ENCODE results near the gene KIF2A.

Gene KIF2A

DNA sequence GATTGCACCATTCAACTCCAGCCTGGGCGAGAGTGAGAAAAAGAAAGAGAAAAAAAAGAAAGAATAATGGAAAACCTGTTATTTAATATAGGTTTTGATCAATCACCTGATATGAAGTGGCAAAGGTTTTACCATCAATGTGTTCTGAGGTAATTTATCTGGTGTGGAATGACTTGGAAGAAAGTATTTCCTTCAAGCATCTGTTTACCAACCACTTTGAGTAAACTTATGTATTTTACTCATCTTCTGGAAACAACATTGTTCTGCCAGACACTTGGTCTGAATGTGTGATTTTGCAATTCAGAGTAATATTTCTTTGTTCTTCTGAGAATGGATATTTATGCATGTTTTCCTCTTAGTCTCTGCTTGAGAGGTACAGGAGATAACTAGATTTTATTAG, 24.3 kb downstream of the KIF2A start:
- no peak for DNase-seq

DNA sequence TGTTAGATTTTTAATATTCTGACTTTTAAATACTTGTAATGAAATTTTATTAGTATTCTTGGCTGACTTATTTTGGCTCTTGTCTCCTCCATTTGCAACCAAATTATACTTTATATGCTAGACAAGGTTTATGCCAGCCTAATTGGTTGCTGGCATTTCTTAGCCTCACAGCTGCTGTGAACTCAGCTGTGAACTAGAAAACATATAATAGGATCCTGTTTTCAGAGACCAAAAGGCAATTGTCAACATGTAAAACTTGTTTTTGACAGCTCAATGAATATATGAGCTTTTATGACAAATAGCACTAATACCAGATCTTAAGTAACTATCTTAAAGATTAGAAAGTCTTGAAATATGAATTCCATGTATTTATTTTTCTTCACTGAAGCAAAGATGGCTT, 25.9 kb downstream of the KIF2A start:
- no peak for DNase-seq

DNA sequence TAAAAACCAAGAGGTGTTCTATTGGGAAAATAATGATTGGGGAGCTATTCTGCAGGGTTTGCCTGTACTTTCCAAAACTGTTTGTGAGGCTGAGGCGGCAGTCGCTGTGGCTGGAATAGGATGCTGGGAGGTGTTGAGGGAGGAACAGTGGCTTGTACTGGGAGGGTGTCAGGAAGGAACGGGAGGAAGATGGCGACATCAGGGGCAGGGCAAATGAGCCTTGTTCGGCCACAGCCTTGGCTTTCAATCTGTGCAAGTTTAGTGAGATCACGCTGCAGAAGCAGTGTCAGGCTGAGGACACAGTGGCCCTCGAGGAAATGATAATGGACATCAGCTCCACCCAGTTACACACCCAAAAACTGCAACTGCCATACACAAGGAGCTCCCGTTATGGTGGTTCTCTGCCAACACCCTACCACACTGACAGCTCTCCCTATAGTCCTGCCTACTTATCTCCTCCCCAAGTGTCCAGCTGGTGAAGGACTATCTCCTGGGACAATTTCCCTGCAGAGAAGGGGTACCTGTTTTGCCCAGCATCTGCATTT, 27.3 kb downstream of the KIF2A start:
- DNase-seq: no peak

DNA sequence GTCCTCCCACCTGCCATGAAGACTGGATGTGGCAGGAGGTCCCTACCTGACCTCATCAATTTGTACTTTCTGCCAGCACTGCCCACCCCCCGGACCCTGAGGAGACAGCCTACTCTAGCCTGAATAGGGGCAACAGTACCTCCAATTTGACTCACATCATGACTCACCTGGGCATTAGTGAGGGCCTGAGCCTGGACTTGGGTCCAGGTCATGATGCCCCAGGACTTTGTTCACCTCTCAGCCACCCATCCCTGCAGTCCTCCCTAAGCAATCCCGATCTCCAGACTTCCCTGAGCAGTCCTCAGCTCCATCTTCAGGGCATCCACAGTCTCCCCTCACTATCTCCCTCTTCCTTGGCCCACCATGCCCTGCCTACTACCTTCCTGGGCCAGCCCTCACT, 28.1 kb downstream of the KIF2A start:
- no peak for DNase-seq

DNA sequence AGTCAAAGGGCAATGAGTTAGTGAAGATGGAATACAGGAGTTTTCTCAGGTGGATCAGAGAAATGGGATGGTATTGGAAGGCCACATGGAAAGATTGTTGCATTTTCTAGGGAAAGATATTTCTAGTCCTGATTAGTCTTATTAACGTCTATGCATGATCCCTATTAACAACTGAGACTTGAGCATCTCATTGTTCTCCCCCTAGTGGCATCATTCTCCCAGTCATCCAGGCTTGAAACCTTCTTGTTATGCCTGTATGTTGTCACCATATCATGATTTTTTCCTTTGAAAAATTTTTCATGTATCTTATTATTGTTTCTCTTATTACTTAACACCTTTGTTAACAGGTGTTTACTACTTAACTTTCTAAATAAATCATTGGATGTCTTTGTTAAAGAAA, 34.4 kb downstream of the KIF2A start:
- DNase-seq: no peak

DNA sequence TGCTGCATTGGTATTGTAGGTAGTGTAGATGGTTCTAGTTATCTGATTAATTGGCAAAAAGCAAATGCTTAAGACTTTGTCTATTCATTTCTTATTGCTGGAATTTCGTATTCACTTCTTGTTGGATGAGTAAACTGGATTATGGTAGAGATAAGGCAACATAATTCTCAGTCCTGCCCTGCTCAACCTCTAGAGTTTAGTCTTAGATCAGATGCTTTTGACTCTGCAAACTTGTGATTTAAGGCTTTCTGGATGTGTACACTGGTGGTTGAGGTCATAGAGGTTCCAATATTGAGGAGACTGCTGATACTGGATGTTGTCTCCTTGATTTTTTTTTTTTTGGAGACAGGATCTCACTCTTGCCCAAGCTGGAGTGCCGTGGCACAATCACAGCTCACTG, 35.0 kb downstream of the KIF2A start:
- DNase-seq: no peak

DNA sequence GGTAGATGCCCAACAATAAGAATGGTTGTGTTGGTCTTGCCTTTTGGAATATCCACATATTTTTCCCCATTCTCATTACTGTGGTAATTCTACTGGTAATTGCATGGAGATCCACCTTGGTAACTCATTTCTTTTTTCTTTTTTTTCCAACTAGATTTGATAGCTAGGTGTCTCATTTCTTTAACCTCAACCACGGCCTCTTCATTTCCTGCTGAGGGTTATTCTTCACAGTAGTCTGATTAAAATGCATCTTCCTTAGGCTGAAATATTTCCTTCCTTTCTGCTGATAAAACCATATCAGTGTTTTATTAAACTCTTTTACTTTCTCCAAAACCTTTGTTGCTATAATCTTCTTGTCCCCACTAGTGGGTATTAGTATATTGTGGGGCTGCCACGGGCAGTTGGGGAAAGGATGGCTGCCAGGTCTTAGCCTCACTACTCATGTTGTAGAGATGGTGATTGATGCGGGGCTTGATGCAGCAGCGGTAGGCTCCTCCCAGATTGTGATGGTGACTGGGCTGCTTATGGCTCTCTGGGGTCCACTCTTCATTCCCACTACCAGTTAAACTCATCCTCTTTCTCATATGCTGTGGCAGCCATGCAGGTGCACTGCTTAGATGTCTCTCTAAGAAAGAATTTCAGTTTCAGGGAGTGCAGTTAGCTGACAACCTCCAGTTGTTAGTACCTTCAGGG, 35.9 kb downstream of the KIF2A start:
- no peak for DNase-seq

DNA sequence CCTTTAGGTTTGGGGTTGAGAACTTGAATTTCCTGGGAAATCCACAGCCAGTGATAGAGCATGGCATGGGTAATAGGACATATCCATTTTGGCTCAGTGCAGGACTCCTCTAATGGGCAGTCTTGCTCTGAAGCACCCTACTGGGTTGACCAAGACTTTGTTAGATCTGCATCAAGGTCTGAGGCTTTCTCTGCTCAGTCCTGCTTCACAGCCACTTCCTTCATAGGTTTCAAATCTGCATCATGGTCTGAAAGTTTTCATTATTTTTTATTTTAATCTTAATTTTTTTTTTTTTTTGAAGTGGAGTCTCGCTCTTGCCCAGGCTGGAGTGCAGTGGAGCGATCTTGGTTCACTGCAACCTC, 36.5 kb downstream of the KIF2A start:
- DNase-seq: no peak

DNA sequence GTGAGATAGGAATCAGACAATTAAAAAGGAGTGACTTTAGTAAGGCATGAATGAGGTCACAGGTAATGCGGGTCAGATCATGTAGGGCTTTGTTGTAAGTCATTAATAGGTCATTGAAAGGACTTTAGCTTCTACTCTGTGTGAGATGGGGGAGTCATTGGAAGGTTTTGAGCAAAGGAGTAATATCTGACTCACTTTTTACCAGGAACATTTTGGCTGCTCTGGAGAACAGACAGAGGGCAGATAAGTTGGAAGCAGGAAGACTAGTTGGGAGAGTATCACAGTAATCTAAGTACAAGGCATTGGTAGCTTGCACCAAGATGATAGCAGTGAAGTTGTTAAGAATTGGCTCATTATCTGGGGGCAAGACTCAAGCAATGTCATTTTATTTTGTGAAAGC, 37.4 kb downstream of the KIF2A start:
- DNase-seq: no peak

DNA sequence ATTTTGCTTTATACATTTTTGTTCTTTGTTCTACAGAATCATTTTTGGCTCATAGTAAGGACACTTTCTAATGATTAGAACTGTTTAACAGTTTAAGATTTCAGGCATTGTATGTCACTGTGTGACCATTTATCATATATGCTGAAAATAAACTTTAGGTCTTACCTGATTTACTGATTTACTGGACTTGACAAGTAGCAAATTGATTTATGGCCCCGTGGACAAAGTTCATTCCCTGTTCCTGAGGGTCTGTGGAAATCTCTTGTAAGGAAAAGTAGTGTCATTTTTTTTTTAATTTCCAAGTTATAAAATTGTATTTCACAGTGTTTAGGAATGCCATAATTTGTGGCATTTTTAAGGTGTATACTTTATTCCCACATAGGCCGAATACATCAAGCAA, 40.7 kb downstream of the KIF2A start:
- no peak for DNase-seq

DNA sequence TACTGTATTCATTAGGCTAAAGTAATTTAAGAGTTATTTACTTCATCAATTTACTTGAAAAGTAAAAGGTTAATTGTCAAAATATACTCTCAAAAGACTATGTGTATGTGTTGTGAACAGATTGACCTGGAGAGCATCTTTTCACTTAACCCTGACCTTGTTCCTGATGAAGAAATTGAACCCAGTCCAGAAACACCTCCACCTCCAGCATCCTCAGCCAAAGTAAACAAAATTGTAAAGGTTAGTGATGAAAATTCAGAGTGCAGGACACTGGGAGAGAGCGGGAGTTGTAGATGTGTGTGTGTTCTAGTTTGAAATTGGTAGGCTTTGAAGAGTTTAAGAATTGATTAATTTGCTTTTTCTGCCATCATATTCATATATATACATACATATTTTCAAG, 41.9 kb downstream of the KIF2A start:
- no peak for DNase-seq

DNA sequence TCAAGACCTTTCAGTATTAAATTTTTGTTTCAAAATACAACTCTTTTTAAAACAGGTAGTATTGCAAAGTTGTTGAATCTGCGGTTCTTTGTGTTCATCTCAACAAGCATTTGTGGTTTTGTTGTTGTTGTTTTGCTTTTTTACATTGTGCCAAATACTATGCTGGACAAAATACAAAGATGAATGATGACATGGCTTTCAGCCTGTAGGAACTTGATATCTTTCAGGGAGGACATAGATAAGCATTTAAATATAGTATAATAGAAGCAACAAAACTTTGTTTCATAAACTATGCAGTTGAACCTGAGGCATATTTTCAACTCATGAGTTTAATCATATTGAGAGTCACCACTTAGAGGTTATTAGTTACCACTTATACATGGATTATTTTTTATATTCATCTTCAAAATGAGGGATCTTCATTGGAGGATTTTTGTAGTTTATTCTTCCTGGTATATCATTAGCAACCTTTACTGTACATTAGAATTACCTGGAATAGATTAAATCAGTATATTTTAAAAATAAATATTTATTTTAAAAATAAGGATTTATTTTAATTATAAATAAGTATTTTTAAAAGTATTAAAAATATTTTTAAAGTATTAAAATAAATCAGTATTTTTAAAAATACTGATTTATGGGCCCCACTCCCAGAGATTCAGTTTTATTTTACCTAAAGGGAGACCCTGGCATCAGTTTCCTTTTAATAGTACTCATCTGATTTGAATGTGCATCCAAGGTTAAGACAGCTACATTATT, 42.9 kb downstream of the KIF2A start:
- DNase-seq: no peak

DNA sequence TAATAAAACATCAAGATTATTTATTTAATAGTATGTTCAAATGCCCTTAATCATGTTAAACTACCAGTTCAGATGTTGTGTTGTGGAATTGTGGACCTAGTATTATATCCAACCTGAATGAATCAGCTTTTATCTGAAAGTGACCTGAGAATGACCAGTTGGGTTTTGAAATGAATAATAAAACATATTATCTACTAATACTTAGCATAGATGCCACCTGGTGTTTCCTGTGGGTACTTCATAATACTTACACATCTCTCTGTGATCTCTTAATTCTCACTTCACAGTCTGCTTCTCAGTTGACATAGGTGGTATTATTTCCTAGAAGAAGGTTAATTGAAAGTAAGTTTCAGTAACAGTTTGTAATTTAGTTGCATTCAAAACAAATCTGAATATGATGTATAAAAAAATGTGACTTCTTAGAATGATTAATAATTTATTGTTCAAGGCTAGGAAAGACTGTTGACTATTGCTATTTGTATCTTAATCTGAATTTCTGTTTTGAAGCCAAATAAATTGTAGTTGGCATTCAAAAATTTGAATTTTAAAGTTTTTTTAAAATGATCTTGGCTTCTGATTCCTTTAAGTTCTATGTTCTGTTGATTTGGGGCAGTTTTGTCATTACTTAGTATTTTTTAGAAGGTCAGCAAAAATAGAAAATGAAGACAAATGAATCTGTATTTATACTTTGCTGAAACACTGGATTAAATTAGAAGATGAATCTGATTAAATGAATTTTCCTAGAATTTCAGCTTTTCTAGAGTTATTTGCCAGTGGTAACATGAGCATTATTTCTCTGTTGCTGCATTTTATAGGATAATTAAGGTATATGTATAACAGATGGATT, 48.2 kb downstream of the KIF2A start:
- DNase-seq: no peak

DNA sequence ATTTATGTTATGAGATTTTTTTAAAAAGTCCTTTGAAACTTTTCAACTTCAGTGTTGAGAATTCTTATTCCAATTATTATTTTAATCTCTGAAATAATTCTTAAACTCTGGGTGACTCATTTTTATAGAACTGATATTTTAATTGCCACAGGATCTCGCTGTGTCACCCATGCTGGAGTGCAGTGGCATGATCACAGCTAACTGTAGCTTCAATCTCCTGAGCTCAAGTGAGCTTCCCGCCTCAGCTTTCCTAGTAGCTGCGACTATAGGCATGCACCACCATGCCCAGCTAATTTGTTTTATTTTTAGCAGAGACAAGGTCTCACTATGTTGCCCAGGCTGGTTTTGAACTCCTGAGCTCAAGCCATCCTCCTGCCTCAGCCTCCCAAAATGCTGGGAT, 56.7 kb downstream of the KIF2A start:
- DNase-seq: no peak

DNA sequence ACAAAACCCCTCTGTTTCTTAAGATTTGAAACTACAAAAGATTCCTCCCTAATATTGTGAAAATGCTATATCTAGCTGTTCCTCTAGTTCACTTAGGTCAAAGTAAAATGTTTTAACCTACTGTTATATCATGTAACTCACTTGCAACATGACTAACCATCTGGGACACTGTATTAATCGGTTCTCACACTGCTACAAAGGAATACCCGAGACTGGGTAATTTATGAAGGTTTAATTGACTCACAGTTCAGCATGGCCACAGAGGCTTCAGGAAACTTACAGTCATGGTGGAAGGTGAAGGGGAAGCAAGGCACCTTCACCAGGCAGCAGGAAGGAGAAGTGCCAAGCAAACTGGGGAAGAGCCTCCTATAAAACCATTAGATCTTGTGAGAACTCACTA, 63.0 kb downstream of the KIF2A start:
- no peak for DNase-seq

DNA sequence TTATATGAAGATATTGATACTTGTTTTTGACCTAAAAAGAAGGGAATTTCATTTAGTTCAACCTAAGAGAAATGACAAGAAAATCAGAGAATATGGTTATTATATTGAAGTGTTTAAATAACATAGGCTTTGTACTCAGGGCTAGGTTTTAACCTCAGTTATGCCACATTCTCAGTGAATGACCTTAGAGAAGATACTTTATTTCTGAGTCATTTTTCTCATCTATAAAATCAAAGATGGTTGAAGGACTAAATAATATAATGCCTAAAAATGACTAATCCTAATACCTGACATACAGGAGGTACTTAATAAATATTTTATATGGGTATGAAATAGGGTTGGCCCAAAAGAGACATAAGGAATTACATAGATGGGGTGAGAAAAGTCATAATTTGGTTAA, 65.4 kb downstream of the KIF2A start:
- no peak for DNase-seq

DNA sequence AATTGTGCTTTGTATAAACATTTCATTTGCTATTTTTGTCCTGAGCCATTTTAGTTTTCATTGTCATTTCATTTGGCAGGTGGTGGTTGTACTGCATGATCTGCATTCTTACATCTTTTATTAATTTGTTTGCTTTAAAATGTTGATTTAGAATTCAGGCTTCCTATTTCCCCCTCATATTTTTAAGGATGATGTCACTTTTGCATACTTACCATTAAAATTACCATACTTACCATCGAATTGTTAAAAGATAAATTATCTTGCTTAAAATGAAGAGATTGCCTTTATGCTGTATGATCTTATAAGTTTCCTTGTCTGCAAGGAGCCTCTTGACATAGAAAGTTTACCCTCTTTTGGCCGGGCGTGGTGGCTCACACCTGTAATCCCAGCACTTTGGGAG, 66.6 kb downstream of the KIF2A start:
- DNase-seq: no peak

DNA sequence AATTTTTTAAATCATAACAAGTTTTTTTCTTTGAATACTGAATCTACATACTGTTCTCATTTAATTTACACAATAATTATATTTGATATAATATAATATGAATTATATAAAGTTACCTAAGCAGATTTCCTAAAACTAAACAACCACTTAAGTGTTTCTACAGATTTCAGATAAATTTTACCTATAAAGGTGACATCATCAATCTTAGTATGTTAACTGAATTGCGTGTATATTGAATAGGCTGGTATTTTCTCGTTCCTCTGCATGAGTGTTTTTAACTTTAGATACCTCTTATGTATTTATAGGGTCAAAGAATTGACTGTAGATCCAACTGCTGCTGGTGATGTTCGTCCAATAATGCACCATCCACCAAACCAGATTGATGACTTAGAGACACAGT, 67.4 kb downstream of the KIF2A start:
- no peak for DNase-seq

DNA sequence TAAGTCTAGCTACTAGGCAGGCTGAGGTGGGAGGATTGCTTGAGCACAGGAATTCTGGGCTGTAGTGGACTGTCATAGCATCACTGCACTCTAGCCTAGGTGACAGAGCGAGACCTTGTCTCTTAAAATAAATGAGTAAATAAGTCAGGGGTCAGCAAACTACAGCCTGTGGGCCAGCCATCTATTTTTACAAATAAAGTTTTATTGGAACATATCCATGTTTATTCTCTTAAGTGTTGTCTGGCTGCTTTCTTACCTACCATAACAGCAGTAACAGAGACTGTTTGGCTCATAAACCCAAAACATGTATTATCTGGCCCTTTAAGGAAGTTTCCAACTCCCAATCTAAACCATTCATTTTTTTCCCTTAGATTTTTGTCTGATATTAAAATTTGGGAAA, 68.1 kb downstream of the KIF2A start:
- no peak for DNase-seq

DNA sequence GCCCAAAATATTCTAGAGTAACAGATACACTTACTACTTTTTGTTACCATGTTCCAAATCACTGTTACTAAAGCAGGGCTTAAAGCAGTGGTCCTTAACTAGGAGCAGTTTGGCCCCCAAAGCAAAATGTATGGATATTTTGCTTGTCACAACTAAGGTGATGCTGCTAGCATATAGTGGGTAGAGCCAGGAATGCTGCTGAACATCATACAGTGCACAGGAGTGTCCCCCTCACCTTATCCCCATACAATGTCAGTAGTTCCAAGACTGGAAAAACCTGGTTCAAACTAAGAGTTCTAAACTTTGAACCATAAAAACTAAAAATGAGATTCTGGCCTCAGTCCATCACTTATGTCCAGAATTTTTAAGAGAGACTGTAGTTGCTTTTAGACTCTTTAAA, 69.6 kb downstream of the KIF2A start:
- no peak for DNase-seq

DNA sequence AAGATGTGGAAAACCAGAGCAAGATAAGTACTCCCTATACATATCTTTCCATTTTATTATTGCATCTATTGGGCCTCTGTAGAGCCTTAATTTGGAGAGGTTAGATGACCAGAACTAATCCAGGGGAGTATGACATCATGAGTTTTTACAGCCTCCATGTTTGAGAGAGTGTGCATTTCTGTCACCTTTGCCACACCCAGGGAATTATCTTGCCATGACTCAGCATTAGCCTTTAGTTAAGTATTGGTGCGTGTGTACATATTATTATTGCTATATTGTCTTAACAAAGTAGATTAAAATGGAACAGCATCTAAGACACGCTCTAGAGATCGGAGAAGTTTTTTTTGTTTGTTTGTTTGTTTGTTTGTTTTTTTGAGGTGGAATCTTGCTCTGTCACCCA, 70.1 kb downstream of the KIF2A start:
- no peak for DNase-seq

DNA sequence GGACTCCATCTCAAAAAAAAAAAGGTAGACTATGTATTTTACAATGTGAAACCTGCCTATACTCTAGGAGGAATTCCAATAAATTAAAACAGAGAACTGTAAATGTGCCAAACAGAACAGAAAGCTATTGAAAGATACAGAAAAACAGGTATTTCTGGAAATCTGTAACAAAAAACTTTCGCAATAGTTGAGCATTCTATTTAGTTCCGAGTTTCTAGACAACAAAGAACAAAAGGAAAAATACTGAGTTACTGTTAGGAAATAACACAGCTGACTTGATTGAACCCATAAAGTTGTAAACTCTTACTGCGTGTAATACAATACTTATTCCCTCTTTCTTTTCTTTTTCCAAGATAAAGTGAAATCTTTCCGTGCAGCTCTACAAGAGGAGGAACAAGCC, 79.1 kb downstream of the KIF2A start:
- no peak for DNase-seq

DNA sequence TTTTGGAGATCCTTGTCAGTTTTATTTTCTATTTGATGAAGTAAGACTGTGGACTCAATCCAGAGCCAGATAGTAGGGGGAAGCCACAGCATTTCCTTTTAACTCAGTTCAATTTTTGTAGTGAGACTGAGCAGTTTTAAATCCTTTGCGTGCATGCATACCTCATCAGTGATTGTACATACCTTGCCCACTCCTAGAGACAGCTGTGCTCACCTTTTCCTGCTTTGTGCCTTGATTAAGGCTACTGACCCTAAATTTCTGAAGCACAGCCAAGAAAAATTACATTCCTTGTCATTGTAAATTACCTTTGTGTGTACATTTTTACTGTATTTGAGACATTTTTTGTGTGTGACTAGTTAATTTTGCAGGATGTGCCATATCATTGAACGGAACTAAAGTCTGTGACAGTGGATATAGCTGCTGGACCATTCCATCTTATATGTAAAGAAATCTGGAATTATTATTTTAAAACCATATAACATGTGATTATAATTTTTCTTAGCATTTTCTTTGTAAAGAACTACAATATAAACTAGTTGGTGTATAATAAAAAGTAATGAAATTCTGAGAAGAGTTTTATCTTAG, 79.9 kb downstream of the KIF2A start:
- no peak for DNase-seq

All from NCI-H1048 (cell line).